Osteoblast (primary cell): ENCODE results near the gene HSPH1. TPM values are rescaled to one million over a fixed set of nuclear protein-coding genes. Genes with fewer than 3 reads are reported as not detected.

Experiments
- DNase-seq: peaks from one replicate; pipeline ENCODE4 v3.0.0; 2011; ENCODE audit warnings: low spot score, mixed read lengths; ENCODE audit not compliant: insufficient read length; ENCODE audit errors: missing footprints
- H2AFZ ChIP-seq: 2 replicates; pipeline ENCODE4 v1.6.0; 2011; ENCODE audit warnings: mild to moderate bottlenecking, low read length
- H3K27ac ChIP-seq: 2 replicates; pipeline ENCODE4 v1.5.1; 2011; ENCODE audit warnings: mild to moderate bottlenecking, low read depth, low read length, moderate library complexity
- H3K27me3 ChIP-seq: 2 replicates; pipeline ENCODE4 v1.6.0; 2012; ENCODE audit warnings: mild to moderate bottlenecking, control low read depth, inconsistent platforms, low read length, moderate library complexity; ENCODE audit not compliant: insufficient read depth
- H3K36me3 ChIP-seq: 2 replicates; pipeline ENCODE4 v1.5.1; 2011; ENCODE audit warnings: mild to moderate bottlenecking, low read length, control low read depth, moderate library complexity; ENCODE audit not compliant: insufficient read depth
- H3K4me1 ChIP-seq: 2 replicates; pipeline ENCODE4 v1.5.1; 2011; ENCODE audit warnings: mild to moderate bottlenecking, low read length, control low read depth, moderate library complexity; ENCODE audit not compliant: insufficient read depth
- H3K4me2 ChIP-seq: 2 replicates; pipeline ENCODE4 v1.6.0; 2011; ENCODE audit warnings: mild to moderate bottlenecking, low read length; ENCODE audit not compliant: insufficient read depth
- H3K4me3 ChIP-seq: fragments of 200-600 bp; sonication (generic); 3 replicates; pipeline ENCODE4 v1.5.1; 2012; ENCODE audit warnings: mild to moderate bottlenecking, low read length, inconsistent platforms; ENCODE audit not compliant: insufficient read depth
- H3K79me2 ChIP-seq: 2 replicates; pipeline ENCODE4 v1.6.0; 2012; ENCODE audit warnings: mild to moderate bottlenecking, low read length, control low read depth, inconsistent platforms; ENCODE audit not compliant: insufficient read depth
- H3K9me3 ChIP-seq: 2 replicates; pipeline ENCODE4 v1.5.1; 2011; ENCODE audit warnings: low read depth, low read length, control low read depth
- H4K20me1 ChIP-seq: 2 replicates; pipeline ENCODE4 v1.6.0; 2012; ENCODE audit warnings: mild to moderate bottlenecking, low read length, control low read depth; ENCODE audit not compliant: insufficient read depth
- CTCF ChIP-seq: IDR thresholded peaks from 2 replicates; pipeline ENCODE4 v1.5.1; 2011; ENCODE audit warnings: mild to moderate bottlenecking, low read depth, low read length, moderate library complexity; ENCODE audit errors: extremely low read depth
- total RNA-seq: library from RNA; depleted of rRNA; stranded (reverse); fragments of >200 nt; gene quantifications from 2 replicates; pipeline ENCODE4 v1.2.3, GENCODE V29; 2012

HSPH1 gene
- total RNA-seq, 1 donor, result 35.5 TPM

- Histone ChIP-seq H2AFZ (peak overlapping the region; percentile 97), H3K4me1 (peaks cover 20% of the 10 kb centered on the region), H3K27me3 (no peaks in the 10 kb centered on the region), H4K20me1 (peaks cover 14% of the 10 kb centered on the region), H3K4me2 (peak overlapping the region; percentile 93), H3K27ac (peak overlapping the region; percentile 96), H3K79me2 (peaks cover 37% of the 10 kb centered on the region), H3K4me3 (peak overlapping the region; percentile 95), H3K36me3 (peaks cover 7% of the 10 kb centered on the region), H3K9me3 (no peaks in the 10 kb centered on the region)
- peak; percentile 96 for DNase-seq
- TF ChIP-seq CTCF, result no peak
Measured at GRCh38 chr13:31162151-31163008, 676 bp upstream of the HSPH1 start.

DNA sequence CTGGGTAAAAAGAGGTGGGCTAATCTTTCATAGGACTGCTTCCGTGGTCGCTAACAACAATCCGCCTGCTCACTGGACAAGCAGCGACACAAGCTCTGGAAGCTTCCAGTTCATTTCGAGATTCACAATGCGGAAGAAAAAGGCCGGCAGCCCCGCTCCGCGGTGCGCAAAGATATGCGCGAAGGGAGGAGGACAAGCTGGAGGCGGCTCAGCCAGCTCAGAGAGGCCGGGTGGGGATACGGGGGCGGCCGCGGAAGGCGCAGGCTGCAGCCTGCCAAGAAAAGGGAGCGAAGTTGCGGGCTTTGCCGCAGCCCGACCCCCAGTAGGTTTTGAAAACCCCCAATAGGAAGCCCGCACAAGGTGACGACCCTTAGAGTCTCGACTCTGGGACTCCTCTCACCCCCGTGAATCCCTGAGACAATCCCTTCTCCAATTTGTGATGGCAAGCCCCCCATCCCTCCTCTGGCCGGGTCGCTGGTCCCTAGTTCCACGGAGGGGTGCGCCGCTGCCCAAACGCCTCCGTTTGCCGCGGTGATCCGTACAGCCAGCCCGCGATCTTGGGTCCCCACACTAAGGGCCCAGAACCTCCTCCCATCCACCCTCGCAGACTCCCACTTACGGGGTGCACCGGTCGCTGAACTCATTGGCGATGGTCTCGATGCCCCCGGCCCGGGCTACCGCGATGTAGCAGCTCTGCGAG lies 697 bp downstream of the HSPH1 start:
- H3K36me3 ChIP-seq, result peaks cover 16% of the 10 kb centered on the region
- peak overlapping the region; percentile 95 for H3K4me3 ChIP-seq
- H3K4me1 ChIP-seq, result peaks cover 20% of the 10 kb centered on the region
- peak overlapping the region; percentile 89 for H2AFZ ChIP-seq
- H4K20me1 ChIP-seq, result peaks cover 14% of the 10 kb centered on the region
- no peaks in the 10 kb centered on the region for H3K27me3 ChIP-seq
- H3K27ac ChIP-seq, result peak overlapping the region; percentile 87
- no peak for TF ChIP-seq CTCF
- H3K4me2 ChIP-seq, result peak overlapping the region; percentile 93
- H3K79me2 ChIP-seq, result peaks cover 46% of the 10 kb centered on the region
- peak; percentile 79 for DNase-seq
- no peaks in the 10 kb centered on the region for H3K9me3 ChIP-seq

- Histone ChIP-seq H3K4me3 (peak overlapping the region; percentile 95), H3K4me2 (peak overlapping the region; percentile 93), H3K27me3 (no peaks in the 10 kb centered on the region), H4K20me1 (peaks cover 14% of the 10 kb centered on the region), H2AFZ (no peak overlapping the region), H3K27ac (peak overlapping the region; percentile 87), H3K36me3 (peaks cover 31% of the 10 kb centered on the region), H3K4me1 (peaks cover 20% of the 10 kb centered on the region), H3K9me3 (no peaks in the 10 kb centered on the region), H3K79me2 (peaks cover 52% of the 10 kb centered on the region)
- peak; percentile 44 for DNase-seq
- TF ChIP-seq CTCF, result no peak
Measured at GRCh38 chr13:31159306-31159705, 2.4 kb downstream of the HSPH1 start.

GRCh38 chr13:31154939-31155338 lies 6.8 kb downstream of the HSPH1 start:
- no peak for DNase-seq
- H3K4me3 ChIP-seq, result no peak overlapping the region
- H2AFZ ChIP-seq, result no peak overlapping the region
- H3K27me3 ChIP-seq, result no peaks in the 10 kb centered on the region
- no peaks in the 10 kb centered on the region for H3K9me3 ChIP-seq
- peaks cover 12% of the 10 kb centered on the region for H4K20me1 ChIP-seq
- H3K4me2 ChIP-seq, result no peak overlapping the region
- peaks cover 12% of the 10 kb centered on the region for H3K4me1 ChIP-seq
- H3K79me2 ChIP-seq, result peaks cover 53% of the 10 kb centered on the region
- peak overlapping the region; percentile 11 for H3K27ac ChIP-seq
- H3K36me3 ChIP-seq, result peaks cover 73% of the 10 kb centered on the region
- TF ChIP-seq CTCF, result no peak
